Trophoblast cell (in vitro differentiated cells and primary cell): Measurements from ENCODE around the gene DENND1B.

ENCODE experiments used
- DNase-seq, 2 donors: peaks; one replicate each; pipeline ENCODE4 v3.0.0-alpha.2; 2016
- H2AFZ ChIP-seq: 2 replicates; pipeline ENCODE4 v1.6.1; 2013; ENCODE audit warnings: low read length, moderate library complexity, mild to moderate bottlenecking; ENCODE audit not compliant: insufficient read depth, poor library complexity
- H2AK5ac ChIP-seq: 2 replicates; pipeline ENCODE4 v1.6.1; 2013; ENCODE audit warnings: mild to moderate bottlenecking, low read length
- H2BK120ac ChIP-seq: 2 replicates; pipeline ENCODE4 v1.6.1; 2013; ENCODE audit warnings: low read length, mild to moderate bottlenecking, moderate library complexity; ENCODE audit not compliant: insufficient read depth, poor library complexity
- H2BK12ac ChIP-seq: 2 replicates; pipeline ENCODE4 v1.6.1; 2013; ENCODE audit warnings: mild to moderate bottlenecking, low read length, moderate library complexity
- H2BK5ac ChIP-seq: 2 replicates; pipeline ENCODE4 v1.6.1; 2013; ENCODE audit warnings: low read length, low read depth, moderate library complexity, mild to moderate bottlenecking; ENCODE audit not compliant: poor library complexity
- H3K14ac ChIP-seq: 2 replicates; pipeline ENCODE4 v1.6.1; 2013; ENCODE audit warnings: mild to moderate bottlenecking, low read length
- H3K18ac ChIP-seq: 2 replicates; pipeline ENCODE4 v1.6.1; 2013; ENCODE audit warnings: mild to moderate bottlenecking, low read length
- H3K23ac ChIP-seq: 2 replicates; pipeline ENCODE4 v1.6.1; 2013; ENCODE audit warnings: low read length
- H3K27ac ChIP-seq: 2 replicates; pipeline ENCODE4 v1.5.1; 2013; ENCODE audit warnings: low read depth, mild to moderate bottlenecking, inconsistent platforms, low read length, moderate library complexity
- H3K27me3 ChIP-seq: 2 replicates; pipeline ENCODE4 v1.6.1; 2013; ENCODE audit warnings: inconsistent platforms, mild to moderate bottlenecking, low read length, moderate library complexity; ENCODE audit not compliant: insufficient read depth
- H3K36me3 ChIP-seq, 2 experiments: 1 replicate in 1 of 2; 2 replicates in 1 of 2; pipeline ENCODE4 v1.6.1; 2013; ENCODE audit warnings: low read length in 2 of 2, mild to moderate bottlenecking in 2 of 2, moderate library complexity in 1 of 2; ENCODE audit not compliant: insufficient read depth in 2 of 2, control insufficient read depth in 1 of 2
- H3K4ac ChIP-seq: 2 replicates; pipeline ENCODE4 v1.6.1; 2013; ENCODE audit warnings: low read depth, mild to moderate bottlenecking, low read length, moderate library complexity
- H3K4me1 ChIP-seq, 2 experiments: 1 replicate in 1 of 2; 2 replicates in 1 of 2; pipeline ENCODE4 v1.6.1; 2013; ENCODE audit warnings: low read length in 2 of 2, mild to moderate bottlenecking in 2 of 2, moderate library complexity in 1 of 2; ENCODE audit not compliant: insufficient read depth in 2 of 2, control insufficient read depth in 1 of 2
- H3K4me2 ChIP-seq: 2 replicates; pipeline ENCODE4 v1.6.1; 2013; ENCODE audit warnings: inconsistent platforms, mild to moderate bottlenecking, low read length, moderate library complexity
- H3K4me3 ChIP-seq: 2 replicates; pipeline ENCODE4 v1.5.1; 2013; ENCODE audit warnings: mild to moderate bottlenecking, low read depth, low read length, inconsistent platforms
- H3K79me1 ChIP-seq: one replicate; pipeline ENCODE4 v1.6.1; 2013; ENCODE audit warnings: low read length
- H3K79me2 ChIP-seq: 2 replicates; pipeline ENCODE4 v1.6.1; 2013; ENCODE audit warnings: low read length, mild to moderate bottlenecking; ENCODE audit not compliant: control insufficient read depth, insufficient read depth, poor library complexity
- H3K9ac ChIP-seq: 2 replicates; pipeline ENCODE4 v1.6.1; 2013; ENCODE audit warnings: mild to moderate bottlenecking, low read length
- H3K9me3 ChIP-seq: 2 replicates; pipeline ENCODE4 v1.6.1; 2013; ENCODE audit warnings: low read depth, mild to moderate bottlenecking, control low read depth, inconsistent platforms, low read length; ENCODE audit not compliant: insufficient read depth
- H4K12ac ChIP-seq: 2 replicates; pipeline ENCODE4 v1.6.1; 2013; ENCODE audit warnings: low read depth, mild to moderate bottlenecking, low read length, moderate library complexity
- H4K8ac ChIP-seq: 2 replicates; pipeline ENCODE4 v1.6.1; 2013; ENCODE audit warnings: low read depth, mild to moderate bottlenecking, low read length, moderate library complexity
- H4K91ac ChIP-seq: one replicate; pipeline ENCODE4 v1.6.1; 2013; ENCODE audit warnings: low read depth, mild to moderate bottlenecking, low read length, moderate library complexity
- WGBS: extraction: QIAGEN DNeasy Blood & Tissue Kit; methylation state at CpG from one replicate; pipeline ENCODE4 v1.1.7; 2013; ENCODE audit warnings: missing lambda C conversion rate; ENCODE audit not compliant: insufficient read length, insufficient coverage; ENCODE audit errors: extremely low coverage; 5-methylcytosine and 5-hydroxymethylcytosine counted together

Gene DENND1B

GRCh38 chr1:197561041-197561440 is 214.2 kb downstream of the DENND1B start:
- no peak overlapping the region for H3K4me3 ChIP-seq

DNA sequence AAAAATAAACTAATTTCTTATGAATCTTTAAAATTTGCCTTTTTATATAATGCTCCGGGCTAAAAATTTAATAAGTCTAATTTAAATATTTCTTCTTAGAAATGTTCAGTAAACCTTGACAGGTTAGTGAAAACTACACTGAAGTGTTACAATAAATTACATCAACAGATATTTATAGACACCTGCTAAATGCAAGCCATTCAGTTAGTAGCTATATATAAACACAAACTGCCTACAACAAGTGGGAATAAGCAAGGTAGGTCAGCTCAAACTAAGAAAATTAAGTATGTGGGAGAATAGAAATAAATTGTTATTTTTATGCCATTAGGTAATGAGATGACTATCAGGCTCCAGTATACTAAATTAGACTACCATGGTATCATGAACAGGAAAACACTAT is 215.6 kb downstream of the DENND1B start:
- Histone ChIP-seq H3K4me3 (no peak overlapping the region), H2BK120ac (no peak overlapping the region), H3K4me2 (no peak overlapping the region), H4K91ac (no peak overlapping the region), H3K14ac (no peak overlapping the region), H2BK5ac (no peak overlapping the region), H3K27ac (no peak overlapping the region), H3K9ac (no peak overlapping the region), H3K79me2 (no peaks in the 10 kb centered on the region), H2BK12ac (no peak overlapping the region), H3K18ac (no peak overlapping the region), H3K36me3 (no peaks in the 10 kb centered on the region), H4K12ac (no peak overlapping the region), H4K8ac (no peak overlapping the region), H3K4me1 (no peaks in the 10 kb centered on the region), H2AFZ (no peak overlapping the region), H3K79me1 (no peaks in the 10 kb centered on the region), H3K9me3 (no peaks in the 10 kb centered on the region), H2AK5ac (no peak overlapping the region), H3K27me3 (no peaks in the 10 kb centered on the region), H3K4ac (no peak overlapping the region), H3K23ac (no peak overlapping the region)
- no peak for DNase-seq
- WGBS, result no CpG with 5 or more reads among the region's 1 CpG

More at GRCh38 chr1:197561041-197561440, 214.2 kb downstream of the DENND1B start:
- WGBS, result no CpG with 5 or more reads among the region's 2 CpGs
- Histone ChIP-seq H2BK12ac (no peak overlapping the region), H3K4me2 (no peak overlapping the region), H3K79me1 (no peaks in the 10 kb centered on the region), H2BK5ac (no peak overlapping the region), H3K9me3 (no peaks in the 10 kb centered on the region), H2AFZ (no peak overlapping the region), H4K91ac (no peak overlapping the region), H3K9ac (no peak overlapping the region), H4K8ac (no peak overlapping the region), H4K12ac (no peak overlapping the region), H2BK120ac (no peak overlapping the region), H3K4me1 (no peaks in the 10 kb centered on the region), H3K14ac (no peak overlapping the region), H3K79me2 (no peaks in the 10 kb centered on the region), H3K23ac (no peak overlapping the region), H2AK5ac (no peak overlapping the region), H3K27me3 (no peaks in the 10 kb centered on the region), H3K36me3 (no peaks in the 10 kb centered on the region), H3K4ac (no peak overlapping the region), H3K18ac (no peak overlapping the region), H3K27ac (no peak overlapping the region)
- no peak for DNase-seq

- Histone ChIP-seq H3K36me3 (no peaks in the 10 kb centered on the region), H2BK120ac (no peak overlapping the region), H2AFZ (no peak overlapping the region), H3K79me2 (no peaks in the 10 kb centered on the region), H3K4me2 (no peak overlapping the region), H3K4ac (no peak overlapping the region), H3K18ac (no peak overlapping the region), H2BK12ac (no peak overlapping the region), H3K27me3 (no peaks in the 10 kb centered on the region), H4K8ac (no peak overlapping the region), H2AK5ac (no peak overlapping the region), H3K4me1 (no peaks in the 10 kb centered on the region), H3K79me1 (no peaks in the 10 kb centered on the region), H3K23ac (no peak overlapping the region), H3K9me3 (no peaks in the 10 kb centered on the region), H4K91ac (no peak overlapping the region), H4K12ac (no peak overlapping the region), H3K27ac (no peak overlapping the region), H3K4me3 (no peak overlapping the region), H3K9ac (no peak overlapping the region), H2BK5ac (no peak overlapping the region), H3K14ac (no peak overlapping the region)
- DNase-seq, result no peak
- WGBS, result no CpG with 5 or more reads among the region's 1 CpG
Measured at GRCh38 chr1:197559244-197559643, 216.0 kb downstream of the DENND1B start.

DNA sequence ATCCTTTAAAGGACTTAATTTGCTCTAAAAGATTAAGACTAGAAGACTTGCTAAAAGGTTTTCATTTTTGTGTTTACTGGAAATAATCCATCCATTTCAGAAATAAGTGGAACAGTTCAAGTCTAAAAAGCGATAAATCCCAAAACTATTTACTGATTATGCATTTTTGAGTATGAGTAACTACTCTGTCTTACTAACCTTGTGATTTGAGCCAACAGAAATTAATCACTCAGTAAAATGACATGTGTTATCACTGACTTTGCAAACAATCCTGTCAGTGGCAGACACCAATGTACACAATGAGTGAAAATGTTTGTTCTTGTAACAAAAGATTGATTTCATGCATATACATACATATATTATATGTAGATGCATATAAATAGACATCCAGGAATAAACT is 218.0 kb downstream of the DENND1B start:
- Histone ChIP-seq H3K27ac (no peak overlapping the region), H2AFZ (no peak overlapping the region), H3K14ac (no peak overlapping the region), H4K12ac (no peak overlapping the region), H4K8ac (no peak overlapping the region), H3K18ac (no peak overlapping the region), H3K27me3 (no peaks in the 10 kb centered on the region), H4K91ac (no peak overlapping the region), H3K4ac (no peak overlapping the region), H3K79me1 (no peaks in the 10 kb centered on the region), H3K4me2 (no peak overlapping the region), H3K36me3 (no peaks in the 10 kb centered on the region), H3K4me3 (no peak overlapping the region), H3K9me3 (no peaks in the 10 kb centered on the region), H3K79me2 (no peaks in the 10 kb centered on the region), H3K4me1 (no peaks in the 10 kb centered on the region), H2BK12ac (no peak overlapping the region), H3K23ac (no peak overlapping the region), H3K9ac (no peak overlapping the region), H2BK120ac (no peak overlapping the region), H2BK5ac (no peak overlapping the region), H2AK5ac (no peak overlapping the region)
- no peak for DNase-seq
- no CpG with 5 or more reads among the region's 1 CpG for WGBS
